CD4-positive, alpha-beta T cell treated with Interleukin-15 for 4 hours (primary cell): ENCODE data around the gene EMILIN3.
"Not testable (repeated sequence)": the region's sequence is repeated elsewhere in the genome, so short reads cannot be mapped to it uniquely, and the experiment has no call there.

ENCODE experiments used
- DNase-seq: peaks from one replicate; pipeline ENCODE4 v3.0.0-alpha.2; 2020; ENCODE audit warnings: low spot score

EMILIN3 gene

DNA sequence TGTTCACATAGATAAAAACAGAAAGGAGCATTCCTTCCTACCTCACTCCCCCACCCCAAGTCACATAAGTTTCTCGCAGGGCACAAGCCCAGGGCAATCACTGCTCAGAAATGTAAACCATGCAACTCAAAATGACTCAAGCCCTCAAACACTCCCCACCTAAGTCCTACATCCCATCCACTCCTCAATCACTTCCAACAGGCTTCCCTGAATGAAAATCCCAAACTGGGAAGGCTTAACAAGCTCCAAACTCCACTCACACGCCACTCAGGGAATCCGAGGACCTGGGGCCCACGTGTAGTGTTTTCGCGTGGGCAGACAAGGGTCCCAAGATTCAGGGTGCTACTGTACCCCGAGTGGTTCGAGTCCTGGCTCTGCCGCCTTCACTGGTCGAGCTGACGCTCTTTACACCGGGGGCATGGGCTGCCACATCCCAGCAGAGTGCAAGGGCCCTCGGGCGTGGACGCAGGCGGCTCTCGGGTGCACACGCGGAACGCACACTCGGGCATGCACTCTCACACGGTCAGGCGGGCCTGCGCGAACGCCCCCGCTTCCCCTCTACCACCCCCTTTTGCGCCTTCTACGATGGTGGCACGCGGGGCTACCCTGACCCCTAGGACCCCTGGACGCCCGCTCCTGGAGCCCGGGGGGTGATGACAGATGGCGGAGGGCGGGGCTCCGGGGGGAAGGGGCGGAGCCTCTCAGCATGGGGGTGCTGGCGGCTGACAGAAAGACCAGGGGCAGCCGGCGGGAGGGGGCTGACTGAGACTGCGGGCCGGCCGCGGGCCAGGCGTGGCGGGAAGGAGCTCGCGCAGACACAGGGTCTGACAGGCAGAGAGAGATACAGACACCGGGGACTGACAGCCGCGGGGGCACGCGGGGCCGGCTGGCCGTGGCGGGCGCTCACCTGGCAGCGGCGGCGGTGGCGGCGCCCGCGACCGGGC lies 49.7 kb downstream of the EMILIN3 start:
- peak; percentile 69 for DNase-seq

DNA sequence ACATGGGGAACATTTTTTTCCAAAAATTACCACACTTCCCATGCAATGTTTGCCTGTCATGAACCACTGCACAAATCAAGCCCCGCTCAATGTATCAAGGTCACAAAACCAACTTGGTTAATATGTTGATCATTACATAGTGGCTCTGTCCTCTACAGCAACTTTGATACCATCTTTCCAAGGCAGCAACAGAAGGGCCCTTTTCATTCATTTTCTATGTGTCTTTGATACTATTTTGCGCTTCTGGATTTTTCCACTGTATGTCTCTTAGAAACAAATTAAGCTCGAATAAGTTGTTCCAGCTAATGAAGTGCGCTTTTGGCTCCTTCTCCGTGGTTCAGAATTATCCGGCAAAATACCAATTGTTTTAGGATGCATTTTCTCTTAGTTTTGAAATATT lies 50.6 kb downstream of the EMILIN3 start:
- no peak for DNase-seq

- DNase-seq: no peak
Measured at GRCh38 chr20:41314386-41314785, 52.2 kb downstream of the EMILIN3 start.

GRCh38 chr20:41312009-41312408 lies 54.6 kb downstream of the EMILIN3 start:
- not testable (repeated sequence) for DNase-seq
